ENCODE results near the gene ZFC3H1. TPM values are rescaled to one million over a fixed set of nuclear protein-coding genes. Genes with fewer than 3 reads are reported as not detected.

Gene ZFC3H1
- total and polyA plus RNA-seq, 8 donors, result 8.6 to 32.6 (median 18.8) TPM

GRCh38 chr12:71610031-71610795 is 53.4 kb downstream of the ZFC3H1 start:
- Histone ChIP-seq H3K27ac (no peak overlapping the region), H3K4me1 (peaks cover 0 to 8% (median 2%) of the 10 kb centered on the region in 3 donors), H3K9me3 (no peaks in the 10 kb centered on the region), H3K36me3 (peaks cover 0 to 62% (median 18%) of the 10 kb centered on the region in 3 donors), H3K4me3 (no peak overlapping the region), H3K27me3 (no peaks in the 10 kb centered on the region)
- DNase-seq (no peak), ATAC-seq (no peak), FAIRE-seq (no peak)
- TF ChIP-seq, protein P1, sequence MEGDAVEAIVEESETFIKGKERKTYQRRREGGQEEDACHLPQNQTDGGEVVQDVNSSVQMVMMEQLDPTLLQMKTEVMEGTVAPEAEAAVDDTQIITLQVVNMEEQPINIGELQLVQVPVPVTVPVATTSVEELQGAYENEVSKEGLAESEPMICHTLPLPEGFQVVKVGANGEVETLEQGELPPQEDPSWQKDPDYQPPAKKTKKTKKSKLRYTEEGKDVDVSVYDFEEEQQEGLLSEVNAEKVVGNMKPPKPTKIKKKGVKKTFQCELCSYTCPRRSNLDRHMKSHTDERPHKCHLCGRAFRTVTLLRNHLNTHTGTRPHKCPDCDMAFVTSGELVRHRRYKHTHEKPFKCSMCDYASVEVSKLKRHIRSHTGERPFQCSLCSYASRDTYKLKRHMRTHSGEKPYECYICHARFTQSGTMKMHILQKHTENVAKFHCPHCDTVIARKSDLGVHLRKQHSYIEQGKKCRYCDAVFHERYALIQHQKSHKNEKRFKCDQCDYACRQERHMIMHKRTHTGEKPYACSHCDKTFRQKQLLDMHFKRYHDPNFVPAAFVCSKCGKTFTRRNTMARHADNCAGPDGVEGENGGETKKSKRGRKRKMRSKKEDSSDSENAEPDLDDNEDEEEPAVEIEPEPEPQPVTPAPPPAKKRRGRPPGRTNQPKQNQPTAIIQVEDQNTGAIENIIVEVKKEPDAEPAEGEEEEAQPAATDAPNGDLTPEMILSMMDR (IDR thresholded peaks at IDR 0.05), result no peak
- intact Hi-C loops (cut with DNase I), result no loop called here
- 87% methylated on average over 6 of the region's 6 CpGs for WGBS, 2 donors

- intact Hi-C loops (cut with DNase I), result no loop called here
- Histone ChIP-seq H3K9me3 (no peaks in the 10 kb centered on the region), H3K4me1 (peaks cover 0 to 12% (median 5%) of the 10 kb centered on the region in 3 donors), H3K4me3 (no peak overlapping the region), H3K27ac (no peak overlapping the region), H3K27me3 (no peaks in the 10 kb centered on the region), H3K36me3 (peaks cover 0 to 37% (median 12%) of the 10 kb centered on the region in 3 donors)
- no peak for FAIRE-seq
- DNase-seq, result no peak
- ATAC-seq, result peak in 3 of 4 donors; percentile 12 to 74 (median 42)
- WGBS, 2 donors, result 49 to 55% methylated on average over 4 of the region's 4 CpGs
- TF ChIP-seq, protein P1 (IDR thresholded peaks at IDR 0.05), result no peak
These were observed 55.9 kb downstream of the ZFC3H1 start for GRCh38 chr12:71607494-71608330.

DNA sequence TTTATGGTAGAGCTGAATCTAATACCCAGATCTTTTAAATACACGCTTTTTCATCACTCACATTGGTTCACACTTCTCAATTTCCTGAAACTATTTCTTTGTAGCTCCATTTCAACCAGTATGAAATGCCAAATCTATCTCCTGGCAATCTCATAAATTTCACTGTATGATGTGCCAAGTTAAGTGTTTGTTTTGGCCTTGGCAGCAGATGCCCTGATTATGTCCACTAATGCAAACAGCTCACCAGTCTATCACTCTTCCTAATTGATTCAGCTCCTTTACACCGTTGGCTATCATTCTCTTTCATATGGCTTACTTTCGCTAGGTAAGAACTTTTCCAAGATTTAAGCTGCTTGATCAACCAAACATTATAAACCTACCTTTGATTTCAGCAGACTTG is 58.6 kb downstream of the ZFC3H1 start:
- WGBS, 2 donors, result 46 to 48% methylated on average over 3 of the region's 3 CpGs
- intact Hi-C loops (cut with DNase I), result no loop called here
- H3K4me1 ChIP-seq, result peaks cover 0 to 12% (median 5%) of the 10 kb centered on the region in 3 donors

GRCh38 chr12:71602761-71603577 is 60.7 kb downstream of the ZFC3H1 start:
- FAIRE-seq, result no peak
- Histone ChIP-seq H3K36me3 (no peaks in the 10 kb centered on the region), H3K27ac (no peak overlapping the region), H3K27me3 (no peaks in the 10 kb centered on the region), H3K4me3 (no peak overlapping the region), H3K4me1 (peaks cover 0 to 5% (median 4%) of the 10 kb centered on the region in 3 donors), H3K9me3 (no peaks in the 10 kb centered on the region)
- intact Hi-C loops (cut with DNase I), result no loop called here
- DNase-seq, result no peak
- TF ChIP-seq, protein P1 (IDR thresholded peaks at IDR 0.05), result no peak
- WGBS, 2 donors, result 71 to 82% methylated on average over 10 of the region's 10 CpGs
- ATAC-seq, result peak in 1 of 4 donors; percentile 26

More for the DNA sequence above, 58.6 kb downstream of the ZFC3H1 start:
- DNase-seq (no peak), FAIRE-seq (no peak), ATAC-seq (peak in 3 of 4 donors; percentile 14 to 61 (median 45))
- H3K4me3 ChIP-seq, result no peak overlapping the region
- H3K27me3 ChIP-seq, result no peaks in the 10 kb centered on the region
- TF ChIP-seq, protein P1 (IDR thresholded peaks at IDR 0.05), result no peak
- no peaks in the 10 kb centered on the region for H3K9me3 ChIP-seq
- H3K27ac ChIP-seq, result no peak overlapping the region
- peaks cover 0 to 14% (median 5%) of the 10 kb centered on the region in 3 donors for H3K36me3 ChIP-seq

All from pancreas (tissue), 10 donors.